AG10803 (cell line): ENCODE results near the gene ADSS1.

Source experiments
- DNase-seq: peaks from one replicate; pipeline ENCODE4 v3.0.0; 2010; ENCODE audit warnings: low read depth
- H3K4me3 ChIP-seq: 2 replicates; pipeline ENCODE4 v1.5.1; 2011; ENCODE audit warnings: mild to moderate bottlenecking, low read length, control low read depth
- TF ChIP-seq, protein P1 (sequence below): conservative IDR thresholded peaks from 2 replicates; pipeline ENCODE4 v1.5.1; 2011; ENCODE audit warnings: mild to moderate bottlenecking, low read length, control low read depth, inconsistent platforms

The ADSS1 gene

DNA sequence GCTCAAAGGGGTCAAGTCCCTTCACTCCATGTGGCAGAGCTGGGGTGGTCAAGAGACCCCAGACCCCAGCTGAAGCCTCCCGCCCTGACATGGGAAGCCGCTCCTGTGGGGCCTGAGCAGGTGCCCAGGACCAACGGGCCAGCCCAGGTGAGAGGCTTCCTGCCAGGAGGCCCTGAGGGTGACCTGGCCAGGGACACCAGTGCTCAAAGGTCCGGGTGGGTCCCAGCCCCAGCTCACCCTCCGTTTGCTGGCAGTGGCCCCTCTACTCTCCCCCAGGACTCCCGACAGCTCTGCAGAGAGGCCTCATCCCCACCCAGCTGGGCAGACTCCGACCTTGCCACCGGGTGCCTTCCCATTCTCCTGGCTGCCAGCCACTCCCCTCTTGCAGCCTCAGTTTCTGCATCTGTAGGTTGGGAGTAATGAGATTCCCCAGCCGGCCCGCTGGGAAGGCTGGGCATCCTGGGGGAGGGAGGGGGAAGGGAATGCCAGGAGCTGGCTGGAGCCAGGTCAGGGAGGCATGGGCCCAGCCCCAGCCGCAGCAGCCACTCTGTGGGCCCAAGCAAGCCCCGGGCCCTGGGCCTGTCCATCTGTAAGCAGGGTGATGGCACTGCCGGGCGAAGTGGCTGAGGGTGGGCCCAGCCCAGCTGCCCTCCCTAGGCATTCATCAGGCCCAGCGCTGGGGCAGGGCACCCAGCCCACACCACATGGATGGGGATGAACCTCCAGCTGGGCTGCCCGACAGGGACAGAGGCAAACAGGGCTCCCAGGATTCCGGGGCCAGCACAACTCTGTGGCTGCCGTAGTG is 44.9 kb upstream of the ADSS1 start:
- no peak overlapping the region for H3K4me3 ChIP-seq
- DNase-seq = no peak
- TF ChIP-seq, protein P1, sequence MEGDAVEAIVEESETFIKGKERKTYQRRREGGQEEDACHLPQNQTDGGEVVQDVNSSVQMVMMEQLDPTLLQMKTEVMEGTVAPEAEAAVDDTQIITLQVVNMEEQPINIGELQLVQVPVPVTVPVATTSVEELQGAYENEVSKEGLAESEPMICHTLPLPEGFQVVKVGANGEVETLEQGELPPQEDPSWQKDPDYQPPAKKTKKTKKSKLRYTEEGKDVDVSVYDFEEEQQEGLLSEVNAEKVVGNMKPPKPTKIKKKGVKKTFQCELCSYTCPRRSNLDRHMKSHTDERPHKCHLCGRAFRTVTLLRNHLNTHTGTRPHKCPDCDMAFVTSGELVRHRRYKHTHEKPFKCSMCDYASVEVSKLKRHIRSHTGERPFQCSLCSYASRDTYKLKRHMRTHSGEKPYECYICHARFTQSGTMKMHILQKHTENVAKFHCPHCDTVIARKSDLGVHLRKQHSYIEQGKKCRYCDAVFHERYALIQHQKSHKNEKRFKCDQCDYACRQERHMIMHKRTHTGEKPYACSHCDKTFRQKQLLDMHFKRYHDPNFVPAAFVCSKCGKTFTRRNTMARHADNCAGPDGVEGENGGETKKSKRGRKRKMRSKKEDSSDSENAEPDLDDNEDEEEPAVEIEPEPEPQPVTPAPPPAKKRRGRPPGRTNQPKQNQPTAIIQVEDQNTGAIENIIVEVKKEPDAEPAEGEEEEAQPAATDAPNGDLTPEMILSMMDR = no peak

- TF ChIP-seq, protein P1 = no peak
- peak; percentile 61 for DNase-seq
Observed at GRCh38 chr14:104680056-104680805, 43.8 kb upstream of the ADSS1 start.

DNA sequence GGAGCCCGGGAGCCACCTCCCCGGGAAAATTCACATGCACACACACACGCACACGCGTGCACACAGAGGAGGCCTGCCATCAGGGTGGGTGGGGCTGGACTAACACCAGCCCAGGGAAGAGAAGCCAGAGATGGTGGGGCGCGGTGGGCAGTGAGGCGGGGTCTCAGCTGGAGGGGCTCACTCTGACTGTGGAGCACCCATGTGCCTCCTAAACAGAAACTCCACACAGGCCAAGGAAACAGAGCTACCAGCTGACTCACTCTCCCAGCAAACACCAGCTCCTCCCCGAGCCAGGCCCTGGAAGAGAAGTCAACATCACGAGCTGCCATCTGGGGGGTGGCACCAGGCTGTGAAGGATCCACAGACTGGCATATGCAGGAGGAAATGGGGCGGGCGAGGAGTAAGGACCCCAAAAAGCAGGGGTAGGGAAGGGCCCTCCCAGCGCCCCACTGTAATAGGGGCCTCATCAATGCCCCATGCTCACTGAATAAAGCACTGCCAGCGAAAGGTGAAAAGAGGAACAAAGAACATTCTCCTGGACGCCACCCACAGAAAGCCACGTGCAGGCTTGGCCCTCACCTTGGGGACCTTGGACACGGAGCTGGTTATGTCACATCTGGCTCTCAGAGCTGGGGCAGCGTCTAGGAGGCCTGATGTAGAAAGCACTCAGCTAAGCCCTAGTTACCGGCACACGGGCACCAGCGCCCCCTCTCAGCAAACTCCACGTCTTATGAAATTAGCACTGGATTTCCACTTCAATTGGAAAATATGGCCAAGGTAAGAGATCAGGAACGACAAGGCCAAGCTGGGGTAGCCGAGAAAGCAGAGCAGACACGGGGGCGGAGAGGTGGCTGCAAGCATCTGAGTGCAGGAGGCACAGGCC is 43.0 kb upstream of the ADSS1 start:
- TF ChIP-seq, protein P1 = peak; percentile 35
- H3K4me3 ChIP-seq = peak overlapping the region; percentile 39
- peak; percentile 75 for DNase-seq

More at GRCh38 chr14:104680056-104680805, 43.8 kb upstream of the ADSS1 start:
- H3K4me3 ChIP-seq = peak overlapping the region; percentile 31

GRCh38 chr14:104681689-104682074 is 42.3 kb upstream of the ADSS1 start:
- peak; percentile 80 for DNase-seq
- peak overlapping the region; percentile 50 for H3K4me3 ChIP-seq
- TF ChIP-seq, protein P1 = no peak

- DNase-seq = no peak
- H3K4me3 ChIP-seq = peak overlapping the region; percentile 50
- TF ChIP-seq, protein P1 = no peak
Observed at GRCh38 chr14:104682107-104682593, 41.9 kb upstream of the ADSS1 start.

- no peak for DNase-seq
- no peak overlapping the region for H3K4me3 ChIP-seq
- TF ChIP-seq, protein P1 = no peak
Observed at GRCh38 chr14:104683653-104684448, 40.2 kb upstream of the ADSS1 start.
